Stimulated activated CD4-positive, alpha-beta T cell treated with anti-CD3 and anti-CD28 coated beads, Interleukin-15, amount 100 ng/mL, for 48 hours (primary cell): ENCODE results near the gene LONRF2.
"Not testable (repeated sequence)": the region's sequence is repeated elsewhere in the genome, so short reads cannot be mapped to it uniquely, and the experiment has no call there.

Source experiments
- DNase-seq, 2 donors: peaks; one replicate each; pipeline ENCODE4 v3.0.0-alpha.2; 2020; ENCODE audit warnings: low read depth in 2 of 2

Gene LONRF2

DNA sequence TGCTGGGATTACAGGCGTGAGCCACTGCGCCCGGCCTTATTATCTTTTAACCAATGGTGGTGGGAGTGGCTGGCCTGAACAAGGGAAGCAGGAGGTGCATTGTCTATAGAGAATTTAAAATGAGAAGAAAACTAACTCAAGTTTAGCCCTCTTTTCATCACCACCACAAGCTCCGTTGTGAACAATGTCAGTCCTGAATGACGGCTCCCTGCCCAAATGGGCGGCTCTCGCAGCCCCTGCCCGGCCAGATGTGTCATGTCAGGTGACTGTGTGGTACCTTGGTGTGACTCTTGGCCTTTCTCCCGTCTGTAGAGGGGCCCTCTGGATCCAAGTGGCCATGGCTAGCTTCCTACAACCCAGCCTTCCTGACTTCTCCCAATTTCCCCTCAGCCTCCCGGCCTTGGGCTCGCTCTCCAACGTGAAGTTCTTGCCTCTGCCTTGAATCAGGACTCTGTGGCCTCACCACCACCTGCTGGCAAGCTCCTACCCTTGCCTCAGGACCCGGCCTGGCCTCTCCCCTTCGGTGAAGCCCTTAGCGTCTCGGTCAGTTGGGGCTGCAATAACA lies 67.6 kb downstream of the LONRF2 start:
- DNase-seq, result no peak

DNA sequence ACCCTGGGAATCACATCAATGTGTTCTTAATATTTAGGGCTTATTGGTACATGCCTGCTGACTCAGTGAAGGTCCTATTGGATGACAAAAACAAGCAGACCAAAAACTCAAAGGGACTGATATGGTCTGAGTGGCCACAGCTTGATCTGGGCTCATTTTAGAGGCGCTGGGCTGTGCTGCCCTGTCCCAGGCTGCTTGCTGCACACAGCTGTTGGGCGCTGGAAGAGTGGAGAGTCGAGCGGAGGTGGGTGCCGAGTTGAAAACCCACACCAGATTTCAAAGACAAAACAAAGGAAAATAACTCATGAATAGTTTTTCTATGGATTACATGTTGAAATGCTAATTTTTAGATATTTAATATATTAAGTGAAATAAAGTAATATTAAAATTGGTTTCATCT lies 68.5 kb downstream of the LONRF2 start:
- DNase-seq, result no peak

DNA sequence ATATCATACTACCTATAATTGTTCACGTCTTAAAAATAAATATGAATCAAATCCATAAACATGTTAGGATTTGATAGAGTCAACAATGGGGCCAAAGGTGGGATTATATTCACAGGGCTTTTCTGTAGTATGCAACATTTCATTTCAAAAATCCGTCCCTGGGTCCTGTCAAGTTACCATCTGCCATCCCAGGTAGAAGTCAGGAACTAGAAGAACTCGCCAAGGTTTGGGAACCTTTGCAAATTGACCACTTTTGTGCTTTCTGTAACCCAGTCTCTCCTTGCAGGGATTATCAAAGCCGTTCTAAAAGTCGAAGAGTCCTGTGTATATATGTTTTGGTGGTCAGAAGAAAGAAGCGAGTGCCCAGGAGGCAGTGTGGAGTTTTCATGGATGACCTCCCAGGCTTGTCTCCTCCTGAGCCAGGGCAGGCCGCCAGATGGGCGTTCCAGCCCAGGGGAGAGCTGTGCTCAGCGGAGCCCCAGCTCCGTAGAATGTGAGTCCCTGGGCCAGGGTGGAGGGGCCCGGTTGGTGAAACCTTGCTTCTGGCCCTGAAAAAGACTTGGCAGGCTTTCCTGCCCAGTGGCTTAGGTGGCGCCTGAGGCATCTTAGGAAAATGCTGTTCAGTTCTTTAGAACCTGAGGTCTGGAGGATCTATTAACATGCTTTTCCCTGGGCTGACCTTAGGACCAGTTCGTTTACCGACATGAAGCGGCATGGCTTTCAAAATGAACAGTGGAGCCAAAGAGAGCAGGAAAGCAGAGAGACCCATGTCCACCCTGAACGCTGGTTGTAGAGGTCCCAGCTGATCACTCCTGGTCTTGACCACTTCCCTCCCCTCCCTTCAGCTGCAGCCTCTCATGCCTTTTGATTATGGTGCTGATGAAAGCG lies 69.2 kb downstream of the LONRF2 start:
- DNase-seq, result no peak

DNA sequence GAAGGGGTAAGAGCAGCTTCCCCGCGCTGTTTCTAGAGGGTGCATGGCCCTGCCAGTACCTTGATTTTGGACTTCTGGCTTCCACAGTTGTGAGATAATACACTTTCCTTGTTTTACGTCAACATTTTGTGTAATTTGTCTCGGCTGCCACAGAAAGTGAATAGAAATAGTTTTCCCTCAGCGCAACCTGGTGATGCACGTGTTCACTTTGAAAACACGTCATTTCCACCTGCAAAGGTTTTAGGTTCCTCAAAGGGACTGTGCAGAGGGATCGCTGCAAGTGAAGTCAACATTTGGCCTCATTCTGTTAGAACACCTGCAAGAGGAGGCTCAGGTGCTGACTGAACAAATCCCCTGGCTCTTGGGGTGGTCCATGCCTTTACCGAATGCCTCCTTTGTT lies 71.7 kb downstream of the LONRF2 start:
- no peak for DNase-seq

DNA sequence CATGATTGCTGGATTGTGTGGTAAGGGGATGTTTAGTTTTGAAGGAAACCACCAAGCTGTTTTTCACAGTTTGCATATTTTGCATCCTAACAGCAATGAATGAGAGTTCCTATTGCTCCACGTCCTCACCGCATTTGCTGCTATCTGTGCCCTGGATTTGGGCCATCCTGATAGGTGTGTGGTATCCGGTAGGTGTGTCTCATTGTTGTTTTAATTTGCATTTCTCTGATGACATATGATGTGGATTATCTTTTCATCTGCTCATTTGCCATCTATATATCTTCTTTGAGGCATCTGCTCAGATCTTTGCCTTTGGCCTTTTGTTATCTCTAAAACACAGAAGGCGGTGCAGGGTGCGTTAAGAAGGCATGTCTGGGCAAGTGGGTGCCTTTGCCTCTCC lies 73.3 kb downstream of the LONRF2 start:
- DNase-seq, result no peak

DNA sequence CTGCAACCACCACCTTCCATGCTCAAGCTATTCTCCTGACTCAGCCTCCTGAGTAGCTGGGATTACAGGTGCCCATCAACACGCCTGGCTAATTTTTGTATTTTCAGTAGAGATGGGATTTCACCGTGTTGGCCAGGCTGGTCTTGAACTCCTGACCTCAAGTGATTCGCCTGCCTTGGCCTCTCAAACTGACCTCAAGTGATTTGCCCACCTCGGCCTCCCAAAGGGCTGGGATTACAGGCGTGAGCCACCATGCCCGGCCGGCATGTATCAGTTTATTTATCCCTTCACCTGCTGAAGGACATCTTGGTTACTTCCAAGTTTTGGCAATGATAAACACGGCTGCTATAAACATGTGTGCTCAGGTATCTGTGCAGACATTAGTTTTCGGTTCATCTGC lies 73.7 kb downstream of the LONRF2 start:
- not testable (repeated sequence) for DNase-seq

DNA sequence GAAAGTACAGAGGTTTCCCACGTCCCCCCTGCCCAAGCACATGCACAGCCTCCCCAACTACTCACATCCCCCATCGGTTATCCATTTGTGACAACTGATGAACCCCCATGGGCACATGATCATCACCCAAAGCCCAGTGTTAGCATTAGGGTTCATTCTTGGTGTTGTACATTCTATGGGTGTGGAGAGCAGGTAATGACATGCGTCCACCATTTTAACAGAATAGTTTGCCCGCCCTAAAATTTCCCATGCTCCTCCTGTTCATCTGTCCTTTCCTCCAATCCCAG lies 74.3 kb downstream of the LONRF2 start:
- DNase-seq, result no peak

DNA sequence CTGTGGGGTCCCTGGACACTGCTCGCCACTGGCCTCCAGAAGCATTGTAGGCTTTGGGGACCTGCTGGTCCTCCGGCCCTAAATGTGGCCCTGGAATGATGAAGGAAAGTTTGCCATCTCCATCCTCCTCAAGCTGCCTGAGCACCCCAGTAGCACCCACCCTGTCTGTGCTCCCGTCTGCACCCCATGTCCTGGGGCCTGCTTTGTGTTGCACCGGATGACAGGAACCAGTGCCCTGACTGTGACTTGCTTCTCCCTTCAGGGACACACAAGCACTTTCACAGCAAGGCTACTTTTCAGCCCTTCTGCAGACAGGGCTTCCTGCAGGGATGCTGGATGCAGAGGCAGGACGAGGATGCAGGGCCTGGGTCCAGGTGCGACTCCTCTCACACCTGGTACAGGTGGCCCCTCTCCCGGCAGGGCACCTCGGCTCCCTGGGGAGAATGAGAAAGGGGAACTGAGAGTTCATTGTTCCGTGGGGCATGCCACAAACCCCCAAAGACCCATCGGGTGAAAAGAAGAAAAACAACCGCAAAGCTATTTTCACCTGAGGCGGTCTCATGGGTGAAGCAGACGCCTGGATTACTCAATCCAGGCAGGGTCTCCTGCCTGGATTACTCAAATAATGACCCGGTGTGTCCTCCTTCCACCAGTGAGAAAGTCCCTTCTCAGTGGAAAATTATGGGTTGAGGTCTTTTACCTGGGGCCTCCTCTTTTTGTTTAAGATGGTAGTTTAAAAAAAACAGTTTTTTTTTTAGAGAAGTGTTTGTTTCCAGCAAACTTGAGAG lies 74.9 kb downstream of the LONRF2 start:
- no peak for DNase-seq

DNA sequence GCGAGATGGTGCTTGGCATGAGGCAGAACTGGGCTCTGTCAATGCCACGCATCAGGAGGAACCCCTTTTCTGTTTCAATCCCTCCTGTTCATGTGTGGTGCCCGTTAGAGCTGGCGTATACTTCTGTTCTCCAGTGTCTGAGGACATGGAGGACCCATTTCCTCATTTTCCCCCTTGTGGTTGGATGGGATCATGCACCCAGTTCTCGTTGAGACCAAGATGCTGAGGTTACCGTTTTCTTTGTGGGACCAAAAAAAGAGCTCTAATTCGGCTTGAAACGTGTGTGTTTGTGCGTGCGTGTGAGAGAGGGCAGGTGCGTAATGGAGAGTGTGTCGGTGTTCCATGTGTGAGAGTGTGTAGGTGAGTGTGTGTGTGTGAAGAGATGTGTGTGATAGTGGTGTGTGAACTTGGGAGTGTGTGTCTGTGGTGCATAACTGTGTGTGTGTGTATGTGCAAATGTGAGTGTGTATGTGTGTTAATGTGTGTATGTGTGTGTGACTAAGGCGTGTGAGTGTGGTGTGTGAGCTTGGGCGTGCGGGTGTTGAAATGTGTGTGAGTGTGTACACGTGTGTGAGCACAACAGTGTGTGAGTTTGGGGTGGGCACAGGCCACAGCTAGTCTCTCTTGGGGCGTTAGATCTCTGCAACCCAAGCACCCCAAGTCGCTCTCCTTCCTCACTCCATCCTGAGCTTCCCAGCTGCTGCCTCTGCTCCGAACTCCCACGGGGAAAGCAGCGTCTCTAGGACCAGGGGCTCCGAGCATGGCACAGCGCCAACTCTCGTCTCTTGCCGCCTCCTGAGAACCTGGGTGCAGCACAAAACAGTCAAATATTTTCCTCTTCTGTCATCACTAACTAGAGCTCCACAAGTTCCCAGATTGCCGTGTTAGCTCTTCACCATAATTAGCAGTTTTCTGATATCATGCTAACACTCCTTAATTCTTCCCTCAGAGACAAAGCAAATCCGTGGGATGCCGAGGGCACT lies 75.8 kb downstream of the LONRF2 start:
- DNase-seq, result no peak

DNA sequence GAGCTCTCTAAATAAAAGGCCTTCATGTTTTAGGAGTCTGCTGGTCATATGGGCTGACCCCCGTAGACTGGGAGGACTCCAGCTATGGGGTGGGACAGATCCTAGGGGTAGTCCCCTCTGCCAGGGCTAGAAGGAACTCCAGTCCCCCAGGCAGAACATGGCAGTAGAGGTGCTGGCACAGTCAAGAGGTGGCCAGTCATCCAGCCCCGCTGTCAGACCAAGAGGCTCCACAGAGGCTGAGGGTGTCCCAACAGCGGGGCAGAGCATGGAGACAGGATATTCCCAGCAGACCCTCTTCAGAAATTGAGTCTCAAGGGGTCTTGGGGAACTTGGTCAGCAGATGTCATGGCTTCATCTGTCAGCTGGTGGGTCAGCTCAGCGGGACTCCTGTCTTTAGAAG lies 76.6 kb downstream of the LONRF2 start:
- DNase-seq, result no peak

DNA sequence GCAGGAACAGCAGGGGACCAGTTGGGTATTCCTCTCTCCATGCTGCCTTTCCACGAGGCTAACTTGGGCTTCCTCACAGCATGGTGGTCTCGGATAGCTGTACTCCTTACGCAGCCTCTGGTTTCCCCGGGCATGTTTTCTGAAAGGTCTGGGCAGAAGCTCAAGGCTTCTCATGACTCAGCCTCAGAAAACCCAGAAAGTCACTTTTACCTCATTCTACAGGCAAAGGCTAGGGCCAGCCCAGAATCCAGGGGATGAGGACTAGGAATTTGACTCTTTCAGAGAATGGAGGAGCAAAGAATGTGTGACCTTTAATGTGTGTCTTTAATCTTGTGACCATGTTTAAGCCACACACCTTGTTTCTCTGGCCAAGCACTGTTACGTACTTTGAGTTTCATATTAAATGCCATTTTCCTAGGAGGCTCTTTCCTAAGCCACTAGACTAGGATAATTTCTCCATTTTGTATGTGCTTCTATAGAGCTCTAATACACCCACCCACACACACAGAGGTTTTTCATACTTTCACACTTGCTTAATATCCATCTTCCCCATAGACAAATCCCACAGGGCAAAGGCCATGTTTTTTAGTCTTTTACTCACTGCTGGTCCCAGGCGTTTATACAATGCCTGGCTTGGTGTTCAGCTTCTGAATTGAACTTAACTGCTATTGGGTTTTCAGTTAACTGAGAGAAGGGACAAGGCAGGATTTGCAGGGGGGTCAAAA lies 77.3 kb downstream of the LONRF2 start:
- DNase-seq, result no peak

DNA sequence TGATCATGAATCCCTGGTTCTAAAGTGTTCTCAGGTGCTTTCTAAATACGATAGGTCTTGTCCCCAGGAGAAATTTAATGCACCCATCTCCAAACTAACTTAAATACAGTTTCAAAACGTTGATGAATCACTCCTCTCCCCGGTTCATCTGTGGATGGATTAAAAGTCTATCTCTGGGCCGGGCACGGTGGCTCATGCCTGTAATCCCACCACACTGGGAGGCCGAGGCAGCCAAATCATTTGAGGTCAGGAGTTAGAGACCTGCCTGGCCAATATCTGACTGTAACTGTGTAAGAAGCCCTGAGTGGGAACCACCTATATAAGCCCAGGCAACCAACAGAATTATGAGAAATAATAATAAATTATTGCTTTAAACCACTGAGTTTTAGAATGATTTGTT lies 78.7 kb downstream of the LONRF2 start:
- no peak for DNase-seq

DNA sequence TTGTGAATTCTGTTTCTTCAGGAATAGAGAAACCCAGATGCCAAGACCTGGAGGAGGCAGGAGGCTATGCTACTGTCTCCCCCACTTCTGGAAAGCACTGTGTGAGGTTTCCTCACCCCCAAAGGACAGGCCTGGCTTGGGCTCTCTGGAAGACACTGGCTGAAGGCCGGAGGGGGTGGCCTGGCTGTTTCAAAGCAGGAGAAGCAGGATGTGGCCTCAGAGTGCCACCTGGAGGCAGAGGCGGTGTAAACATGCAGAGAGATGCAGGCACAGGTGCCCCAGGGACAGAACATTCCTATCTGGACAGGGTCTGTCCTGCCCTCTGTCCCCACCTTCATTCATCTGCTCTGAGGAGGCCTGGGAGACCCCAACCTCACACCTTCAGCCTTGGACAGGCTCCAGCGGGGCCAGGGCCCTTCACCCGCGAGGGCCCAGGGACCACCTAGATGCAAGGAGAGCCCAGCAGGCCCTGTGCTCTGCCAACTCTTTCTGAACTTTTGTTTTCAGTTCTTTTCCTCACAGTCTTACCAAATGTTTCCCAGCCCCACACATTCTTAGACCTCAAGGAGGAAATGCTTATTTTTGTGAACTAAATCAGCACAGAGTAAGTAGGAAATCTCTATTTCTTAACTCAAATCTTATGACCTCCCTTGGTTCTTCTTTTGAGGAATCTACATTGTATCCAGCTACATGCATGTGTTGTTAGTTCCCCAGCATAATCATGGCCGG lies 79.2 kb downstream of the LONRF2 start:
- peak; percentile 24 to 42 for DNase-seq

DNA sequence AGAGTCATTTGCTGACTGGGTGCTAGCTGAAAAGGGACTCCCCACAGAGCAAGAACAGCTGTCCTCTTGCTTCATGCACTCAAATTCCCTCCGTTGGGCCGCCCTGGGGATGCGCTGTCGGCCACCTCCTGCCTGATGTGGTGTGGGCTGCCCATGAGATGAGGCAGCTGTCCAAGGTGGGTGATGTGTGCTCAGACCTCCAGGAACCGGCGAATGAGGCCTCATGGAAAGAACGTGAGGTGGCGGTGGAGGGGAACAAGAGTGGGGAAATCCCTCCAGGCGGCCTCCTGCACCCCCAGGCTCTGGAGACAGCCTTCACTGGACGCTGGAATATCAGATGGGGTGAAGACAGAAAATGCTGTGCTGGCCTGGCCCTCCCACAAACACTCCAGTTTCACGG lies 79.8 kb downstream of the LONRF2 start:
- no peak for DNase-seq

DNA sequence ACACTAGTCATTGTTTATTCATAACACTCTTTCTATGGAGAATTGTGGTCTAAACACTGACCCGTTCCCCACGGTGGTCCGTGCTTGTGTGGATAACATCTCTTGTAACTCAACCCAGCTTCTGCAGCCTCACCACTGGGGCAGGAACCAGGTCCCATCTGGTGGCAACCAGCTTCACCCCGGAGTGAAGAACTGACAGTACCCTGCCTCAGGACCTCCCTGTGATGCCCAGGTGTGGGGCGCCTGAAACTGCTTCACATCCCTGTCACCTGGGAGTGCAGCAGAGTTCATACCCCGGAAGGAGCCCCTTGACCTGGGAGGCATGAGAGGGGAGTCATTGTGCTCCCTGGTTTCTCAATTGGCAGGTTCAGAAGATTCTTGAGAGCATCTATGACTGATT lies 81.1 kb downstream of the LONRF2 start:
- DNase-seq, result no peak

DNA sequence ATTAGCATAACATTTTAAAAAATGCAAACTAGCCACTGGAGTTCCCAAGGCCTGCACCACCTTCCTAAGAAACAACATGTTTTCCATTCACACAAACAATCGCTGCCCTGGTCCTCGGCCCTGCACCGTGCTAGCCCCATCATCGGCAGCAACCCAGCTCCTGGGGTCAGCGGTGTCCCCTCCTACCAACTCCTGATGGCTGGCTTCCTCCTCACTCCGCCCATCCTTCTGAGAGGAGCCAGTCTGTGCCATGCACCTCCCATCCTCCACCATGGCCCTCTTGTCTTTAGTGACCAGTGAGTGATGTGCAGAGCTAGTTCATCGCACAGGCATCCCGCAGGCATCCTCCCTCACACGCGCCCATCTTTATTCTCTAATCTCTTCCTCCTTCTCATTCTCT lies 81.9 kb downstream of the LONRF2 start:
- no peak for DNase-seq

DNA sequence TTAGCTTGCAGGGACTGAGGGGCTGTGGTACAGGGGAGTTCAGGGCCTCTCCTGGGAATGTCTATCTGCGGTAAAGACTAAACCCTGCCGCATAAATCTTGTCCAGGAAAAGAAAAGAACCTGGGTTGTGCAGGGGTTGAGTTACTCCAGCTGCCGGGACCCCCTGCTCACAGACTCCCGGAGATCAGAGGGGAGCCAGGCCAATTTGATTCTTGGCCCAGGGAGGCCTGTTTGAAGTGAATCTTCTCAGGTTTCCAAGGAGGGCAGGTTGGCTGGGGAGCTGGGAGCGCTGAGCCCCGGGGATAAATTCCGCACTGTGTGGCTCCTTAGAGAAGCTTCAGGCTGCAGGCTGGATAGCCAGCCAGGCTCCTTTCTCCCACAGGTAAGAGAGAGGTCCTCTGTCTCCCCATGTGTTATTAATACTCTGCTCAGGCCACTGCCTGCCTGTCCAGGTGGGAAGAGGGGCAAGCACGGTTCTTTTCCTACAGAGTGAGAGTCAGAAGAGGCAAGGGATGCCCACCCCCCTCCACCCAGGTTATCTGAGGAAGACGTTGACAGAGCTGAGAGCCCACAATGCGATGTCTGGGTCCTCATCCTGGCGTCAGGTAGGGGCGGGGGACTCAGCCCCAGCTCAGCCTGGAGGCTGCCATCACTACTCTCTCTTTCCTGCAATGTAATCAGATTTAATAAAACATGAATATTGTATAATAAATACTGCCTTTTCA lies 82.7 kb downstream of the LONRF2 start:
- DNase-seq, result no peak

DNA sequence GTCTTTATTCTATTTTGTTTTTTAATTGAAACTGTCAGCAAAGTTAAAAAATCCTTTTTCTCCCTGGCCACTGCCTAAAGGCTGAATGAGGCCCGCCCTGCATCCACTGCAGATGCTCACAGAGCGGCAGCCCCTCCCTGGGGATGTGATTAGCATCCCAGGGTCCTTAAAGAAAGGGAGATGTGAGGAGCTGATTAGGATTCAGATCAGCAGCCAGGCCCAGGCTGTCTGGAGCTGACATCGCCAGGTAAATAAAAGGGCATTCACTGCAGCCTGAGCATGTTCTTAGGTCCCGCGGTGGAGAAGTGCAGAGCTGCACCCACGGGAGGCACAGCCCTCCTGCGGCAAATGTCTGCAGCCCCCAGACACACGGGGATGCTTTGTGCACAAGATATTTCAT lies 83.8 kb downstream of the LONRF2 start:
- no peak for DNase-seq

DNA sequence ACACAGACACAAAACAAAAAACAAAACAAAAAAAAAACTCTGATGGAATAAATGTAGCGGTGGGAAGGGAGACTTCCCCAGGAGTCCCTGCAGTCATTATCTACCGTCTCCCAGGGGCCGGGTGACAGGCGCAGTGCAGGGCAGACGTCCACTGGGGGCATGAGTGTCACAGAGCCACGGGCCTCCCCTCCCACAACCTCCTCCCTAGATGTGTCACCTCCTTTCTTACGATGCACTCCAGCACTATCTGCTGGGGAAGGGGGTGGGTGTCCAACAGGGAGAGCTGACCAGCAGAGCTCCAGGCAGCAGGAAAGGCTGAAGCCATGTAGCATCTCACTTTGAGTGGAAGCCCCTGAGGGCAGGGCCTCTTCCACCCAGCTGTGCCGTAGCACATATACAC lies 84.5 kb downstream of the LONRF2 start:
- DNase-seq, result no peak

DNA sequence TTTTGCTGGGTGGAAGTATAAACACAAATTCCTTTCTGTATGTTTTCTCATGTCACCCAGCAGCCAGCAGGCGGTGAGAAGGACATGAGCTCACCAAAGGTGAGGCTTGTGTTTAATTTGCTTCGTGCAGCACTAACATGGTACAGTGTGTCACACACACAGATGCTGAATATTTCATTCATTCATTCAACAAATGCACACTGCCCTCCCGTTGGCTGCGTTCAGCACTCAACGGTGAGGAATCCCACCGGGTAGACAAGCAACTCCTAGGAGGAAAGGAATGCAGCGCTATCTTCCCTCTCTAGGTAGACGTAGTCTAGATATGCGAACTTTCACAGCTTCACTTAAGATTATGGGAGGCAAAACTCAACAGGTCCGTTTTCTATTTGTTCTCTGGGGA lies 85.1 kb downstream of the LONRF2 start:
- no peak for DNase-seq
